AML-193 (cell line): ENCODE results near the gene COLQ.
"Not testable (repeated sequence)": the region's sequence is repeated elsewhere in the genome, so short reads cannot be mapped to it uniquely, and the experiment has no call there.

Experiments used
- DNase-seq, 2 experiments: peaks; one replicate each; lab custom pipeline; 2025; lab: John Stamatoyannopoulos, UW

Gene COLQ

GRCh38 chr3:15490158-15490557 lies 31.3 kb downstream of the COLQ start:
- no peak for DNase-seq

GRCh38 chr3:15488002-15488401 lies 33.5 kb downstream of the COLQ start:
- no peak for DNase-seq

- no peak for DNase-seq
Measured at GRCh38 chr3:15486979-15487378, 34.5 kb downstream of the COLQ start.

GRCh38 chr3:15486020-15486419 lies 35.5 kb downstream of the COLQ start:
- no peak for DNase-seq

- not testable (repeated sequence) for DNase-seq
Measured at GRCh38 chr3:15484551-15484950, 37.0 kb downstream of the COLQ start.

GRCh38 chr3:15479400-15480224 lies 41.9 kb downstream of the COLQ start:
- no peak for DNase-seq

GRCh38 chr3:15478640-15478979 lies 42.9 kb downstream of the COLQ start:
- no peak for DNase-seq

GRCh38 chr3:15477951-15478639 lies 43.4 kb downstream of the COLQ start:
- DNase-seq = no peak

GRCh38 chr3:15476378-15476777 lies 45.1 kb downstream of the COLQ start:
- no peak for DNase-seq

- DNase-seq = no peak
Measured at GRCh38 chr3:15475161-15475560, 46.3 kb downstream of the COLQ start.

GRCh38 chr3:15471861-15472260 lies 49.6 kb downstream of the COLQ start:
- no peak for DNase-seq

- no peak for DNase-seq
Measured at GRCh38 chr3:15470849-15471248, 50.7 kb downstream of the COLQ start.

- DNase-seq = no peak
Measured at GRCh38 chr3:15470261-15470660, 51.2 kb downstream of the COLQ start.

GRCh38 chr3:15467227-15468181 lies 54.0 kb downstream of the COLQ start:
- no peak for DNase-seq

GRCh38 chr3:15465876-15466585 lies 55.5 kb downstream of the COLQ start:
- DNase-seq = no peak

GRCh38 chr3:15462451-15462850 lies 59.1 kb downstream of the COLQ start:
- DNase-seq = no peak

- peak; percentile 74 to 80 for DNase-seq
Measured at GRCh38 chr3:15460891-15461531, 60.5 kb downstream of the COLQ start.

GRCh38 chr3:15458212-15458780 lies 63.2 kb downstream of the COLQ start:
- peak; percentile 2 to 25 for DNase-seq

- DNase-seq = not testable (repeated sequence)
Measured at GRCh38 chr3:15456915-15457314, 64.6 kb downstream of the COLQ start.

- DNase-seq = no peak
Measured at GRCh38 chr3:15456321-15456720, 65.2 kb downstream of the COLQ start.

- DNase-seq = no peak
Measured at GRCh38 chr3:15455756-15456155, 65.8 kb downstream of the COLQ start.
